GM21717 (cell line): ENCODE results near the gene PHF3.
"Not testable (repeated sequence)": the region's sequence is repeated elsewhere in the genome, so short reads cannot be mapped to it uniquely, and the experiment has no call there.

ENCODE experiments used
- ATAC-seq: cut with Tn5 transposase; IDR thresholded peaks from one replicate; pipeline ENCODE4 v1.9.1; 2021; ENCODE audit warnings: mild to moderate bottlenecking, moderate library complexity; ENCODE audit not compliant: unreplicated experiment

The PHF3 gene

DNA sequence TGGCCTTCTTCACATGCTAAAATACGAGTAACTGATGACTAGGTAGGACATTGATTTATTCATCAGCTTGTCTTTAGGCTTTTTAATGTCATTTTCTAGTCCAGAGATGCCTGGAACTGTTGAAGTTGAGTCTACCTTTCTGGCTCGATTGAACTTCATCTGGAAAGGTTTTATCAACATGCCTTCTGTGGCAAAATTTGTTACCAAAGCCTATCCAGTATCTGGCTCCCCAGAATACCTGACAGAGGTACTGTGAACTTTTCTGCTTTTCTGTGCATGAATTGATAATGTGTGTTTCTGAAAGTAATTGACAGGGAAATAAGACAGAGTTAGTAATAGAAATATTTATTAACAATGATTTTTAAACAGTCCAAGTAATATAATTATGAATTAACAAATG, 71.0 kb downstream of the PHF3 start:
- no peak for ATAC-seq

DNA sequence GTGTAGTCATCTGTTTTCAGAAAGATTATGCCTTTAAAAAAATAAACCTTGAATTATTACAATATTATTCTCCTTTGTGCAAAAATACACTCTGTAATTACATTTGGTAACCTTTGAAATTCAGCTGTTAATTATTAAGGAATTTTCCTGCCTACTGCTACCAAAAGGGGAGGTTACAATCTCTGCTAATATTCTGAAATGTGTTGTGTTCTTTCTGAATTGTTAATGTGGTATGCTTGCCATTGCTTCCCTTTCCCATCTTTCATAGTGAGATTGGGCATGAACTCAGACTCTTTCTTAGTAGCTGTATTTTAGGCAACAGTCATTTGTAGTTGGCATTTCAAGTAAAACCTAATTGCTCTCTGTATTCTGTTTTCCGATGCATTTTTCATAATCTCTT, 73.0 kb downstream of the PHF3 start:
- ATAC-seq = no peak

DNA sequence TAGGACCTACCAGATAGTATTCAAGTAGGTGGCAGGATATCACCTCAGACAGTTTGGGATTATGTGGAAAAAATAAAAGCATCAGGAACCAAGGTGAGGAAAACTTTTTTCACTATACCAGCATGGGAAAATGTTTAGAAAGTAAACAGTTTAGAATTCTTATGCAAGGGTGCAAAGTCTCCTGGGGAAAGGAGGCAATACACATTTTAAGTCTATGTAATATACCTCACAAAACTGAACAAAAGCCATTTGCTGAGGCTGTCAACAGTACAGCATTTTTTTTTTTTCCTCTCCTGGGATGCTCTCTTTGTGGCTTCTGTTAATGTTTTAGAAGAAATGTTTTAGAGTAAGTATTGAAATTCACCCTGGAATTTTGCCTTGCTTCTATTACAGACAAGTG, 73.5 kb downstream of the PHF3 start:
- ATAC-seq = no peak

DNA sequence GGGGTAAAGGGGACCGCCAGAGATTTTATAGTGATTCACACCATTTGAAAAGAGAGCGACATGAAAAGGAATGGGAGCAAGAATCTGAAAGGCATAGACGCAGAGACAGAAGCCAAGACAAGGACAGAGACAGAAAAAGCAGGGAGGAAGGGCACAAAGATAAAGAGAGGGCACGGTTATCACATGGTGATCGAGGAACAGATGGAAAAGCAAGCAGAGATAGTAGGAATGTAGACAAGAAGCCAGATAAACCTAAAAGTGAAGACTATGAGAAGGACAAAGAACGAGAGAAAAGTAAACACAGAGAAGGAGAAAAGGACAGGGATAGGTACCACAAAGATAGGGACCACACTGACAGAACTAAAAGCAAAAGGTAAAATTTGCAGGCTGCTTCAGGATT, 77.7 kb downstream of the PHF3 start:
- no peak for ATAC-seq

DNA sequence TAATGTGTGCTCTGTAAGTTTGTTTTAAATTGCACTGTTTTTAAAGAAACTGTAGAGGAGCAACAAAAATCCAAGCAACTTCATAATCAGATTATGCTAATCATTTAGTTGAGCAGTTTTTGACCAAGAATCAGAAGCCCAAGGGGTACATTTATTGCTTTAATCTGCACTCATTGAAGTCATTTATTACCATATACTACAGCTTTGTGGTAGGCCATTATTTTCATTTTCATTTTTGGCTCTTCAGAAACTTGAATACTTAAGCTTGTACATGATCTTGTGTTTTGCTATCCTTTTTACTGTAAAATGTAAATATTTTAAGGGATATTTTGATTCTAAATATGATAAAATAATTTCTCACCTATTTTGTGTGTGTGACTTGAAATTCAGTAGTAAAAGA, 78.5 kb downstream of the PHF3 start:
- ATAC-seq = no peak

DNA sequence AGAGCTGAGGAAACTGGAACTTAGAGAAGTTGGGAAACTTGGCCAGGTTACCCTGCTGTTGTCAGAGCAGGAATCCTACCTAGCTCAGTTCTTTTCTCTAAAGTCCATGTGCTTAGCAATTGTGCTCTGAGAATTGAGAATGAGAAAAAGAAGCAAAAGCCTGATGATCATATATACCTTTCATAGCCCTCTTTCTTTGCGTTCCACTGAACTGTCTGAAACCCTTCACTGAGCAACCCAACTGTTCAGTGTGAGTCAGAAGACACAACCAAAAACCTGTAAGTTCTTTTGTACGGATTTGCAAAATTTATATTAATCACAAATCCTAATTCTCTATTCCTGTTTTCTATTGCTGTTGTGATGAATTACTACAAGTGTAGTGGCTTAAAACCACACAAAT, 80.6 kb downstream of the PHF3 start:
- ATAC-seq = peak; percentile 51

DNA sequence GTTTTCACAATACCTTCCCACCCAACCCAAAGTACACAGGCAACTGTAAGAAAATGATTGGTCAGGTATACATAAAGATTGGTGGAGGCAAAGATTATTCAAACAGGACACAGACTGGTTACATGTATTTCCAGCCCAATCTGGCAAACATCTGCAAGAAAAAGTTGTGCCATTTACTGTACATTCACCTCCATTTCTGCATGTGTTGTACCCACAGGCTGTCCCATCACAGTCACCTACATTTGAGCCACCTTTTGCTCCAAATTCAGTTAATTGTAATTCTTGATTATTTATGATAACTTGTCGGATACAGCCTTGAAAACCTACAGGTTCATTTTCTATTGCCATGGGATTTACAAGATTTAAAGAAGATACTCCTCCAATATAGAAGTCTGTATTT, 85.6 kb downstream of the PHF3 start:
- ATAC-seq = no peak

DNA sequence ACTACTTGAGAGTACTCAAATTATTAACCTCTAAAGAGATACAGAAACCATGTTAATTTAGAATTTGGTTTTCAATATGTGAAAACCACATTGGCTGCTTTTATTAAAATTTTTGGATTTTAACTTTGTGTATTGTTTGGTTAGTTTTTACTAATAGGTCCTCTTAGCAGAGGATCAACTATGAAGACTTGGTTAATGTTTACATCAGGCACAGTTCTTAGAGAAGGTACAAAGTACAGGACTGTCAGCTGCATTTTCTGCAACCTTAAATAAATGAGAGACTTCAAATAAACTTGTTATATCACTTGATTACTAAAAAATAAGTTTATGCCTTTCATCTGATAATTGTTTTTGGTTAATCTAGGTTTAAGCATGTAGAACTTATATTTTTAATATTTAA, 89.1 kb downstream of the PHF3 start:
- ATAC-seq = no peak

DNA sequence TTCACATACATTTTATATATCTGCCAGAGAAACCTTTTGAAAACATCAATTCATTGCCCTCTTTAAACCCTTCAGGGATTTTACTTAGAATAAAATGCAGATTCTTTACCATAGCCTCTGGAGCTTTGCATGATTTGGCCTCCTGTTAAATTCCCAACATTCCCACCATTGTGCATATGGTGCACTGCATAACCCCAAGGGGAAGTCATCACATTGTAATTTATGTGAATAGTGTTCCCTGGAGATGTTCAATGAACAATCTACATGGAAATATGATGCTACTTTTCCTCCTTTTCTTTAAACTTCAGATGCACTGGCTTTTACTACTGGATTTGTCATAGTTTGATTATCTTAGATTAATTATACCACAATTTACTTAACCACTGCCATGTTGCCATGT, 94.7 kb downstream of the PHF3 start:
- ATAC-seq = no peak

DNA sequence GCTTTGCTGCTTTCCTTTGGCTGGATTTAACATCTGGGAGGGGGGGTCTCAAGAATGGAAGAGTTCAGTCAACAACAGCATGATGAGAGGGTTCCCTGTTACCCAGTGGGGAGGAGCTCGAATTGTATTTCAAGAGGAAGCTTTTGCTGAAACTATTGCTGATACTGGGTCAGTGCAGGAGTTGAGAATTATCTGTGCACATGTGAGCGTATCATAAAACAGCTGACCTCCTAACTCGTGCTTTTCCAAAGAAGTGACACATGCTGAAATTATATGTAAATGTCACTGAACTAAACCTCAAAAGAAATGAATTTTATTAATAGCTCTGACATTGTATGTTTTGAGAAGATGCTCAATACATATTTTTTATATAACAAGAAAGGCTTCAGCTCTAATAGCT, 96.3 kb downstream of the PHF3 start:
- no peak for ATAC-seq

DNA sequence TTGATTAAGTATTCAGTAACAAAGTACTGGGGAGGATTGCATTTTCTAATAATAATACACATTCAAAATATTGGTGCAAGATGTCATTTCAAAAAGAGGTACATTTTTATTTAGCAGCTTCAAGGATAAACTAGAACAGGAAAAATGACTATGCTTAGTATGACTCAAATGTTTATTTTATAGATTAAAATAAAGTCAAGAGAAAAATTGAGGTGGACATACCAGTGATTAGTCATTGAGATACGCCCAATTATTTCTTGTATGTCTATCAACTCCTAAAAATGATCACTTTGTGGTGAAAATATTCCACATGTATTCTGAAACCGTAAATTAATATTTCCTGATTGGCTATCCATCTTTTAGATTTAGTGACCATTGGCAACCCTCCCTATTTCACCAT, 96.7 kb downstream of the PHF3 start:
- ATAC-seq = no peak

DNA sequence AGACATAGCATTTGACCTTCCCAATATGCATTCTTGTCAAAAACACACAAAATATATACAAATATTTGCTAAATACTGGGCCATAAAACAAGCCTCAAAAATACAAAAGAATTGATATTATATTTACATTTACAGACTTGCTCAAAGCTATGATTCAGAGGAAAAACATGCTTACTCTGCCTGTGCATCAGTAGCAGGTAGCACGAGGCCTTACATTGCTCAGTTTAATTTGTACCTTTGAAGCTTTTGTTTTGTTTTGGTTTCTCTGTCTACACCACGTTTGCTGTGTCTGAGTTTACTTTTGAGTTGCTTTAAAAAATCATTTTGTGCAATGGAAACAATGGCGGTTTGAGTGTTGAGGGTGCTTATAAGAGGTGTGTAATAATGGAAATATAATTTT, 99.3 kb downstream of the PHF3 start:
- no peak for ATAC-seq

DNA sequence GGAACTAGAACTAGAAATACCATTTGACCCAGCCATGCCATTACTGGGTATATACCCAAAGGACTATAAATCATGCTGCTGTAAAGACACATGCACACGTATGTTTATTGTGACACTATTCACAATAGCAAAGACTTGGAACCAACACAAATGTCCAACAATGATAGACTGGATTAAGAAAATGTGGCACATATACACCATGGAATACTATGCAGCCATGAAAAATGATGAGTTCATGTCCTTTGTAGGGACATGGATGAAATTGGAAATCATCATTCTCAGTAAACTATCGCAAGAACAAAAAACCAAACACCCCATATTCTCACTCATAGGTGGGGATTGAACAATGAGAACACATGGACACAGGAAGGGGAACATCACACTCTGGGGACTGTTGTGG, 102.6 kb downstream of the PHF3 start:
- not testable (repeated sequence) for ATAC-seq

DNA sequence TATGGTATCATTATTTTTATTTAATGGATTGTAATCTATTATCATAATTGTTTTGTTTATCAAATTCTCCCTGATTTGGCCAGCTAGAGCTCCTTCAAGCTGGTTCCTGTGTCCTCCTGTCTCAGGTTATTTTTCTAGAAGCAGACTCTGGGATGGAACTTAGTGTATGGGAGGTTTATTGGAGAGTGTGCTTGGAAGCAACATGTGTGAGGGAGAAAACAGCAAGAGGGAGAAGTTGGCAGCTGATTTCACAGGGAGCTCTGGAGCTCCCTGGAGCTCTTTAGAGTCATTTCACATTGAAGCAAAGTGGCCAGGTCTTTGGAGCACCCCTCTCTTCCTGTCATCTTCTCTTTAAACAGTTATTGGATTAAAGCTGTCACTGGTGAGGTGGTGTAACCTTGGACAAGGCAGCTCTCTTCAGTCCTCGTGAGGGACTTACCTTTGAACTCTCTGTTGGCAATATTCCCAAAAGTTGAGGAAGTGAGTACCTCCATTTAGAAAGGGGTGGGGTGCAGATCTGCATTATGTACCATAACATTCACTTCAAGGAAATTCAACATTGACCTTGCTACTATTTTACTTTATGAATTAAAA, 103.6 kb downstream of the PHF3 start:
- ATAC-seq = no peak

DNA sequence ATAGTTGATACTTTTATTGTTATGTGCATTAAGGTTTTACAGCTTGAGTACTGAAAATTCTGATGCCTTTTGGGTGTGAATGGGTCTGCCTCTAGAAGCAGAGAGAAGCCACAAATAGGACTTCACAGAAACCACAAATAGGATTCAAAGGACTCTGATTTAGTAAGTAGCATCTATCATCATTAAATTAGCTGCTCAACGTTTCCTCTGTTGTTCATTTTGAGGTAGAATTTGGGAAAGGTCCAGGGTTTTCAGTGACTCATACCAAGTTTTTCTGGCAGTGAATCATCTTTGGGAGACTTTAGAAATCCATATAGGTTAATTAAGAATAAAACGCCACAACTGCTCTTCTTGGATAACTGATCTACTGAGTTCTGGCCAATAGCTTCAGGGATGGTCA, 105.1 kb downstream of the PHF3 start:
- ATAC-seq = no peak

DNA sequence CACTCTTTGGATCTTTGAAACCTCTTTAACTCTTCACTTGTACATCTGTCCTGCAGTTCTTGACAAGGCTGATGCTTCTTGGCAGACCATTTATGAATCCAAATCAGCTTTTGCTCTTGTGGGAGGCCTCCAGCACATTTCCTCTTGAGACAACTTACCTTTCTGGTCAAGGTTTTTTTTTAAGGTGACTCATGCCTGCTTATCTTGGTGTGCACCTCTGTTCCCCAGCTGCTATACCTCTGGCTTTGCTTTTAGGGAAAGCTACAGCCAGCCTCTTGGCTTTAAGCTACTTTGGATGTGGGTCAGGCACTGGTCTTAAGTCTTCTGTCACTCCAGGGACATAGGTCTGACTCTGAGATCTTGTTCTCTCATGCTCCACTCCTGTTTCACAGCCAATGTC, 106.5 kb downstream of the PHF3 start:
- no peak for ATAC-seq

DNA sequence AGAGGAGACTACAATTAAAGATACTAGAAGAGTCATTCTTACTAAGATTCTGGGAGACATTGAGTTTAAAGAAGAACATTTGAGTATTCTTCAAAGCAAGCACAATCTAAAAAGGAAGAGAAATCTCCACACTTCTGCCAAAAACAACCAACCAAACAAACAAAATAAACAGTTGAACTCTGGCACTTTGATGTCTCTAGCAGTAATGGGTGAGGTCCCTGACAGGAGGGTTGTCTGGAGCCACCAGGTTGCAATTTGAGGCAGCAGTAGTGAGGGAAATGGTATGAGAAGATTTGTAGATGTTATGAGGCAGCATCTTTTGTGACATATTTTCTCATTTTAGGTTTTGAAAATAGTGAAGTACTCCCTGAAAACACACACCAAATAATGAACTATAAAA, 108.1 kb downstream of the PHF3 start:
- ATAC-seq = no peak

DNA sequence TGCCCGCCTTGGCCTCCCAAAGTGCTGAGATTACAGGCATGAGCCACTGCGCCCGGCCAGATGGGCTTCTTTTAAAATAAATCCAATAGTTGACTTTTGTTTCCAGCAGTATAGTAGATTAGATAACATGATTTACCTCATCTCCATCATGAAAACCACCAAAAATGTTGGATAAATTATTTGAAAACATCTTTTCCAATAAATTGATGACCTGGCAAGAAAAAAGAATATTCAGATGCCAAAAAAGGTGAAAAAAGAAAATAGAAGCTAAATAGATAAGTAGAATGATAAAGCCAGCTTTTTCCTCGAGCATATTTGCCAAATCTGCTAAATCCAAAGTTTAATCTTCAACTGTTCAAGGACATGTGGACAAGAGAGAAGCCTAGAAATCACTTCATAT, 109.2 kb downstream of the PHF3 start:
- no peak for ATAC-seq

DNA sequence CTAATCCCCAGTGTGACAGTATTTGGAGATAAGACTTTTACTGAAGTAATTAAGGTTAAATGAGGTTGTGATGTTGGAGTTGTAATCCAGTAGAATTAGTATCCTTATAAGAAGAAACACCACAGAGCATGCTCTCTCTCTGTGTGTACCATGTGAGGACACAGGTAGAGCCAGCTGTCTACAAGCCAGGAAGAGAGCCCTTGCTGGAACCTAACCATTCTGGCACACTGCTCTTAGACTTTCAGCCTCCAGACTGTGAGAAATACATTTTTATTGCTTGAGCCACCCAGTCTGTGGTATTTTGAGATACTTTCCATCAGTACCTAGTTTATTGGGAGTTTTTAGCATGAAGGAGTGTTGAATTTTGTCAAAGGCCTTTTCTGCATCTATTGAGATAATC, 110.2 kb downstream of the PHF3 start:
- no peak for ATAC-seq

DNA sequence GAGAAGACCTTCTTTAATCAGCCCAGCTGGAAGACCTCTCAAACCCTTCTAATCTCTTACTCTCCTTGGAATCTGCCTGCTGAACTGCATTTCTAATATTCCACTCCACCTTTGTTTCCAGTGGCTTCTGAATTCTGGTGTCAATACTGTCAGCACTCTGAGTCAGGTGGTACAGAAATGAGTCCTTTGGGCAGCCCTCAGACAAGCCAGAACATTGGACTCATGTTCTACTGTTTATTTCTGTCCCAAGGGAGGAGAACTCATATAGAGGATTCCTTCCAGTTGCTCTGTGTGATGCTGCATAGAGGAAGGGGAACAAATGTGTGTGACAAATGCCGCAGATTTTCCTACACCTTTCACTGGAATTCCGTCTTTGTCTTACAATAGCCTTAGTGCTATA, 114.8 kb downstream of the PHF3 start:
- no peak for ATAC-seq

DNA sequence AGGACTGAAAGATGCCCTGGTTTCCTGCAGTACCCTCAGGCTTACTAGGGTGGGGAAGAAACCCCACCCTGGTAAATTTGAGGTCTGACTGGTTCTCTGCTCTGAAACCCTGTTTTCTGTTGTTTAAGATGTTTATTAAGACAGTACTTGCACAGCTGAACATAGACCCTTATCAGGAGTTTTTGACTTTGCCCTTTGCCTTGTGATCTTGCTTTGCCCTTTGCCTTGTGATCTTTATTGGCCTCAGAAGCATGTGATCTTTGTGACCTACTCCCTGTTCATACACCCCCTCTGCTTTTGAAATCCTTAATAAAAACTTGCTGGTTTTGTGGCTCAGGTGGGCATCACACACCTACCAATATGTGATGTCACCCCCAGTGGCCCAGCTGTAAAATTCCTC, 121.7 kb downstream of the PHF3 start:
- ATAC-seq = not testable (repeated sequence)

DNA sequence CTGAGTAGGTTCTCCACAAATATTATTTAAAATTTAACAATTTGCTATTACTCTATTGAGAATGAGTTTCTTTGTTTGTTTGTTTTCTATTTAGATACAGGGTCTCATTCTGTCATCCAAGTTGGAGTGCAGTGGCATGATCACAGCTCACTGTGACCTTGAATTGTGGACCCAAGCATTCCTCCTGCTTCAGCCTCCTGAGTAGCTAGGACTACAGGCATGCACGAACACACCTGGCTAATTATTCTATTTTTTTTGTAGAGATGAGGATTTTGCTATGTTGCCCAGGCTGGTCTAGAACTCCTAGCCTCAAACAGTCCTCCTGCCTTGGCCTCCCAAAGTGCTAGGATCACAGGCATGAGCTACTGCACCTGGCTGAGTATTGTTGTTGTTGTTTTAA, 122.2 kb downstream of the PHF3 start:
- ATAC-seq = no peak

DNA sequence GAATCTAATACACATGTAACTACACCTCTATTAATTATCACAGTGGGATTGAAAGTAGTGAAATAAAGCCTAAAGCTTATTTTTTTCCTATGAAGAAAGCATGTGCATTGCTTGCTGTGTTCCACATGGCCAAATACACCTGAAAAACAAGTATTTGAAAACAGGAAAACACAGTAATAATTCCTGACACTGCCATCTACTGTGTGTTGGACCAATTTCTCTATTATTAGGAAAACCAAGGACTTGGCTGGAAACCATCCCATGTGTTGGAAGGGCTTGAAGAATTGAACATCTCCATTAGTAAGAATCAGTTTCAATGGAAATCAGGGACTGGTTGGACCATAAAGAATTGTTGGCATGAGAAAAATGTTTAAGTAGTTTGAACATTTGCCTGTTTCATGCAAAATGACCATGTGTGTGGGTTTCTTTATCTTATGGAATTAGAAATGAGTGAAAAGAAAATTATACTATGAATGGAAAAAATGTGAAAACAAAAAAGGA, 124.1 kb downstream of the PHF3 start:
- no peak for ATAC-seq

DNA sequence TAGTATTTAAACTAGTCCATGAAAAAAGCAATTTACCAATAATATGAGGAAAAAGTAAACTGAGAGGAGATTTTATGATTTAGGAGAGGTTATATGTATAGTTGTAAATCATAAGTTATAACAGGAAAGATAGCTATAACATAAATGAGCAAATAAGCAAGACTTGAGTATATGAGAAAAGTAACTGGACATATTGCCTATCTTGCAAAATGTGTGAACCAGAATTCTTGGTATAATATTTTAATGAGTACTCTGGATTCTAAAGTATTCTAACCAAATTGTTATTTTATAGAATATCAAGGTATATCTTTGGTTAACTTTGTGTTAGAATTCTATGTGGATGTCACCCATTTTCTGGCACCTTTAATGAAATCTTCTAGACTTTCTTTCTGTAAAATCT, 124.6 kb downstream of the PHF3 start:
- ATAC-seq = no peak
